HepG2 (cell line): Measurements from ENCODE around the gene SYNGAP1. TPM values are rescaled to one million over a fixed set of nuclear protein-coding genes. Genes with fewer than 3 reads are reported as not detected.

Source experiments
- ATAD3A ChIP-seq: sonication (generic); formaldehyde crosslinking; IDR thresholded peaks from 2 replicates; pipeline ENCODE4 v1.4.0; 2020; ENCODE audit warnings: missing genetic modification reagents
- CEBPG ChIP-seq: IDR thresholded peaks from 2 replicates; pipeline ENCODE4 v1.6.1; 2016
- HNRNPK ChIP-seq: fragments of 200-400 bp; formaldehyde crosslinking; IDR thresholded peaks from 2 replicates; pipeline ENCODE4 v1.6.1; 2018; ENCODE audit warnings: low read length, low read depth, moderate library complexity, mild to moderate bottlenecking; ENCODE audit not compliant: poor library complexity, severe bottlenecking
- KLF16 ChIP-seq, 2 experiments: sonication (generic) in 1 of 2; formaldehyde crosslinking in 1 of 2; IDR thresholded peaks; 2 replicates each; pipeline versions ENCODE4 v1.6.1 to v1.8.0; 2016 to 2023; ENCODE audit warnings: missing genetic modification reagents in 2 of 2, missing compliant biosample characterization in 1 of 2
- KLF6 ChIP-seq: IDR thresholded peaks from 2 replicates; pipeline ENCODE4 v1.8.0; 2016; ENCODE audit warnings: missing biosample characterization, missing genetic modification reagents
- NFATC3 ChIP-seq: sonication (generic); formaldehyde crosslinking; IDR thresholded peaks from 2 replicates; pipeline ENCODE4 v1.5.1; 2020; ENCODE audit warnings: mild to moderate bottlenecking, missing genetic modification reagents
- NR1H2 ChIP-seq: sonication (generic); formaldehyde crosslinking; IDR thresholded peaks from 2 replicates; pipeline ENCODE4 v1.8.1; 2022; ENCODE audit warnings: low read depth, missing genetic modification reagents, borderline replicate concordance
- NR2F1 ChIP-seq, 2 experiments: fragments of 450-650 bp in 1 of 2; formaldehyde crosslinking in 1 of 2; IDR thresholded peaks; 2 replicates each; pipeline versions ENCODE4 v1.5.0 to v1.6.1; 2016 to 2020; ENCODE audit warnings: mild to moderate bottlenecking in 1 of 2, missing compliant biosample characterization in 1 of 2, missing genetic modification reagents in 1 of 2, moderate library complexity in 1 of 2
- PHF8 ChIP-seq: sonication (generic); formaldehyde crosslinking; IDR thresholded peaks from 2 replicates; pipeline ENCODE4 v1.5.0; 2020; ENCODE audit warnings: missing genetic modification reagents
- SAP130 ChIP-seq: IDR thresholded peaks from 2 replicates; pipeline ENCODE4 v1.6.1; 2016; ENCODE audit warnings: low read depth
- SRSF9 ChIP-seq: fragments of 200-400 bp; formaldehyde crosslinking; IDR thresholded peaks from 2 replicates; pipeline ENCODE4 v1.6.1; 2018; ENCODE audit warnings: borderline replicate concordance, mild to moderate bottlenecking, low read depth, low read length; ENCODE audit not compliant: insufficient read depth, poor library complexity, severe bottlenecking
- TAF15 ChIP-seq: fragments of 200-400 bp; formaldehyde crosslinking; IDR thresholded peaks from one replicate; pipeline ENCODE4 v1.6.1; 2018; ENCODE audit warnings: mild to moderate bottlenecking, low read depth, low read length; ENCODE audit not compliant: poor library complexity, severe bottlenecking
- ZNF446 ChIP-seq: sonication (generic); formaldehyde crosslinking; IDR thresholded peaks from 2 replicates; pipeline ENCODE4 v1.5.0; 2020; ENCODE audit warnings: mild to moderate bottlenecking, missing genetic modification reagents
- ZNF543 ChIP-seq: sonication (generic); formaldehyde crosslinking; IDR thresholded peaks from 2 replicates; pipeline ENCODE4 v1.4.0; 2020; ENCODE audit warnings: mild to moderate bottlenecking, missing genetic modification reagents
- polyA plus RNA-seq, 8 experiments: library from polyadenylated mRNA; depleted of rRNA in 3 of 8; stranded (reverse) in 7 of 8; unstranded in 1 of 8; fragments of >200 nt; fragmentation: Illumina TruSeq in 4 of 8; extraction: Trizol in 4 of 8; gene quantifications; 2 replicates each; pipeline versions ENCODE4 v1.2.1 to v1.2.3, GENCODE V29; 2011 to 2016; ENCODE audit warnings: low read depth in 4 of 8, missing spikeins in 1 of 8, mixed read lengths in 1 of 8; ENCODE audit not compliant: insufficient read depth in 1 of 8
- total RNA-seq, 5 experiments: library from RNA; depleted of rRNA; stranded (reverse); fragments of >200 nt; fragmentation: Illumina TruSeq; extraction: Trizol; gene quantifications; 2 replicates each; pipeline ENCODE4 v1.2.3, GENCODE V29; 2016; ENCODE audit warnings: low read depth in 1 of 5
- TF ChIP-seq, protein P1 (sequence below): IDR thresholded peaks from 2 replicates; pipeline ENCODE4 v1.6.1; 2016
- TF ChIP-seq, protein P2 (sequence below): sonication (generic); formaldehyde crosslinking; IDR thresholded peaks from 2 replicates; pipeline ENCODE4 v1.4.0; 2020; ENCODE audit warnings: mild to moderate bottlenecking, missing genetic modification reagents
- TF ChIP-seq, protein P3 (sequence below): sonication (generic); formaldehyde crosslinking; IDR thresholded peaks from 2 replicates; pipeline ENCODE4 v1.8.0; 2022; ENCODE audit warnings: mild to moderate bottlenecking, missing genetic modification reagents, moderate library complexity
- TF ChIP-seq, protein P4 (sequence below): IDR thresholded peaks from 2 replicates; pipeline ENCODE4 v1.6.1; 2016; ENCODE audit warnings: missing compliant biosample characterization, missing genetic modification reagents, borderline replicate concordance
- TF ChIP-seq, protein P5 (sequence below): sonication (generic); formaldehyde crosslinking; IDR thresholded peaks from 2 replicates; pipeline ENCODE4; 2020; ENCODE audit warnings: missing genetic modification reagents, mild to moderate bottlenecking, borderline replicate concordance
- TF ChIP-seq, protein P6 (sequence below): sonication (generic); formaldehyde crosslinking; IDR thresholded peaks from 2 replicates; pipeline ENCODE4 v1.5.0; 2020; ENCODE audit warnings: missing genetic modification reagents, mild to moderate bottlenecking, borderline replicate concordance

SYNGAP1 gene
- total and polyA plus RNA-seq, 2 of the 13 experiments (the other 11 are each of a cell fraction or from before 2014, with no cell fraction given) = 0.75 to 1.1 TPM

DNA sequence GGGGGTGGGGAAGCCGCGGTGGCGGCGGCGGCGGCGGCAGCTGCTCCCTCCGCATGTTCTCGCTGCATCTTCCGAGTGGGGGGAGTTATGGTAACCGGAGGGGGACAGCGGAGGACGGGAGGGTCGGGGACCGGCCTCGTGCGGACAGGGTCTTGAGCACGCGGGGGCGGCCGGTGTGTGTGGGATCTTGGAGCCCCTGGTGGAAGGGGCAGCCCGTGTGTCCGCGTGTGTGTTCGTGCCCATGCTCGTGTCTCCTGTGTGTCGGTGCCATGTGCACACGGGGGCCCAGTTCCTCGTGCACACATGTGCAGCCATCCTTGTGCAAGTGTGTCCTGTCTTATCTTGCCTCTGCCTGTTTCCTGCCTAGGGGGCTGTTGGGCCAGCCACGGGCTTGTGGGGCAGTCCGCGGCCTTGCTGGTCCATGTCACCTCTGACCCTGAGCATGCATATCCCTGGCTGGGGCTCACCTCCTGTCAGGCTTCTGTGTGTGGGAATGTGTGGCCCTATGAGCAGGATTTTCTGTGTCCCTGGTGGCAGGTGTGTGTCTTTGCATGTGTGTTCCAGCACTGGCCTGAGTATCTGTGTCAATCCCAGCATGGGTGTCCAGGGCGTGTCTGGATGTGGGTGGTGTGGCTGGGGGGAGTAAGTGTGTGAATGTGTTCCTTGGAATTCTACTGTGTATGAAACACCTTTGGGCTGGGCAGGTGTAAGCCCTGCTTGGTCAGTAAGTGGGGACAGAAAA lies 8.5 kb downstream of the SYNGAP1 start (continued):
- TF ChIP-seq NFATC3 (no peak), PHF8 (CRISPR knock-in tag) (peak; percentile 45), NR1H2 (CRISPR knock-in tag) (no peak), TAF15 (no peak), ZNF543 (0 out of 2 replicates have a peak, but pooled peaks have one; percentile 47), KLF6 (0 out of 2 replicates have a peak, but pooled peaks have one; percentile 27), CEBPG (CRISPR knock-in tag) (peak; percentile 11; the same call in 1 of the 2 replicates), SRSF9 (no peak), SAP130 (peak; percentile 57; the same call in 1 of the 2 replicates), KLF16 (CRISPR knock-in tag; IDR thresholded peaks at IDR 0.05) (0 out of 4 replicates have a peak, but pooled peaks of 1 of the 2 experiments have one; percentile 34), NR2F1 (CRISPR knock-in tag; IDR thresholded peaks at IDR 0.05) (peak; percentile 66 to 69; a peak in 3 of 4 replicates), ZNF446 (no peak), HNRNPK (peak; percentile 25), ATAD3A (CRISPR knock-in tag) (0 out of 2 replicates have a peak, but pooled peaks have one; percentile 70)
- TF ChIP-seq, protein P1, sequence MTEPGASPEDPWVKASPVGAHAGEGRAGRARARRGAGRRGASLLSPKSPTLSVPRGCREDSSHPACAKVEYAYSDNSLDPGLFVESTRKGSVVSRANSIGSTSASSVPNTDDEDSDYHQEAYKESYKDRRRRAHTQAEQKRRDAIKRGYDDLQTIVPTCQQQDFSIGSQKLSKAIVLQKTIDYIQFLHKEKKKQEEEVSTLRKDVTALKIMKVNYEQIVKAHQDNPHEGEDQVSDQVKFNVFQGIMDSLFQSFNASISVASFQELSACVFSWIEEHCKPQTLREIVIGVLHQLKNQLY (CRISPR knock-in tag) = no peak
- TF ChIP-seq, protein P2, sequence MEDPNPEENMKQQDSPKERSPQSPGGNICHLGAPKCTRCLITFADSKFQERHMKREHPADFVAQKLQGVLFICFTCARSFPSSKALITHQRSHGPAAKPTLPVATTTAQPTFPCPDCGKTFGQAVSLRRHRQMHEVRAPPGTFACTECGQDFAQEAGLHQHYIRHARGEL (CRISPR knock-in tag) = peak; percentile 57; the same call in 1 of the 2 replicates
- TF ChIP-seq, protein P3, sequence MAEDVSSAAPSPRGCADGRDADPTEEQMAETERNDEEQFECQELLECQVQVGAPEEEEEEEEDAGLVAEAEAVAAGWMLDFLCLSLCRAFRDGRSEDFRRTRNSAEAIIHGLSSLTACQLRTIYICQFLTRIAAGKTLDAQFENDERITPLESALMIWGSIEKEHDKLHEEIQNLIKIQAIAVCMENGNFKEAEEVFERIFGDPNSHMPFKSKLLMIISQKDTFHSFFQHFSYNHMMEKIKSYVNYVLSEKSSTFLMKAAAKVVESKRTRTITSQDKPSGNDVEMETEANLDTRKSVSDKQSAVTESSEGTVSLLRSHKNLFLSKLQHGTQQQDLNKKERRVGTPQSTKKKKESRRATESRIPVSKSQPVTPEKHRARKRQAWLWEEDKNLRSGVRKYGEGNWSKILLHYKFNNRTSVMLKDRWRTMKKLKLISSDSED = 0 out of 2 replicates have a peak, but pooled peaks have one; percentile 63
- TF ChIP-seq, protein P4, sequence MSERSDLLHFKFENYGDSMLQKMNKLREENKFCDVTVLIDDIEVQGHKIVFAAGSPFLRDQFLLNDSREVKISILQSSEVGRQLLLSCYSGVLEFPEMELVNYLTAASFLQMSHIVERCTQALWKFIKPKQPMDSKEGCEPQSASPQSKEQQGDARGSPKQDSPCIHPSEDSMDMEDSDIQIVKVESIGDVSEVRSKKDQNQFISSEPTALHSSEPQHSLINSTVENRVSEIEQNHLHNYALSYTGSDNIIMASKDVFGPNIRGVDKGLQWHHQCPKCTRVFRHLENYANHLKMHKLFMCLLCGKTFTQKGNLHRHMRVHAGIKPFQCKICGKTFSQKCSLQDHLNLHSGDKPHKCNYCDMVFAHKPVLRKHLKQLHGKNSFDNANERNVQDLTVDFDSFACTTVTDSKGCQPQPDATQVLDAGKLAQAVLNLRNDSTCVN (CRISPR knock-in tag) = peak; percentile 62; the same call in 1 of the 2 replicates
- TF ChIP-seq, protein P5, sequence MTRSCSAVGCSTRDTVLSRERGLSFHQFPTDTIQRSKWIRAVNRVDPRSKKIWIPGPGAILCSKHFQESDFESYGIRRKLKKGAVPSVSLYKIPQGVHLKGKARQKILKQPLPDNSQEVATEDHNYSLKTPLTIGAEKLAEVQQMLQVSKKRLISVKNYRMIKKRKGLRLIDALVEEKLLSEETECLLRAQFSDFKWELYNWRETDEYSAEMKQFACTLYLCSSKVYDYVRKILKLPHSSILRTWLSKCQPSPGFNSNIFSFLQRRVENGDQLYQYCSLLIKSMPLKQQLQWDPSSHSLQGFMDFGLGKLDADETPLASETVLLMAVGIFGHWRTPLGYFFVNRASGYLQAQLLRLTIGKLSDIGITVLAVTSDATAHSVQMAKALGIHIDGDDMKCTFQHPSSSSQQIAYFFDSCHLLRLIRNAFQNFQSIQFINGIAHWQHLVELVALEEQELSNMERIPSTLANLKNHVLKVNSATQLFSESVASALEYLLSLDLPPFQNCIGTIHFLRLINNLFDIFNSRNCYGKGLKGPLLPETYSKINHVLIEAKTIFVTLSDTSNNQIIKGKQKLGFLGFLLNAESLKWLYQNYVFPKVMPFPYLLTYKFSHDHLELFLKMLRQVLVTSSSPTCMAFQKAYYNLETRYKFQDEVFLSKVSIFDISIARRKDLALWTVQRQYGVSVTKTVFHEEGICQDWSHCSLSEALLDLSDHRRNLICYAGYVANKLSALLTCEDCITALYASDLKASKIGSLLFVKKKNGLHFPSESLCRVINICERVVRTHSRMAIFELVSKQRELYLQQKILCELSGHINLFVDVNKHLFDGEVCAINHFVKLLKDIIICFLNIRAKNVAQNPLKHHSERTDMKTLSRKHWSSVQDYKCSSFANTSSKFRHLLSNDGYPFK (CRISPR knock-in tag) = peak; percentile 48; the same call in 1 of the 2 replicates
- TF ChIP-seq, protein P6, sequence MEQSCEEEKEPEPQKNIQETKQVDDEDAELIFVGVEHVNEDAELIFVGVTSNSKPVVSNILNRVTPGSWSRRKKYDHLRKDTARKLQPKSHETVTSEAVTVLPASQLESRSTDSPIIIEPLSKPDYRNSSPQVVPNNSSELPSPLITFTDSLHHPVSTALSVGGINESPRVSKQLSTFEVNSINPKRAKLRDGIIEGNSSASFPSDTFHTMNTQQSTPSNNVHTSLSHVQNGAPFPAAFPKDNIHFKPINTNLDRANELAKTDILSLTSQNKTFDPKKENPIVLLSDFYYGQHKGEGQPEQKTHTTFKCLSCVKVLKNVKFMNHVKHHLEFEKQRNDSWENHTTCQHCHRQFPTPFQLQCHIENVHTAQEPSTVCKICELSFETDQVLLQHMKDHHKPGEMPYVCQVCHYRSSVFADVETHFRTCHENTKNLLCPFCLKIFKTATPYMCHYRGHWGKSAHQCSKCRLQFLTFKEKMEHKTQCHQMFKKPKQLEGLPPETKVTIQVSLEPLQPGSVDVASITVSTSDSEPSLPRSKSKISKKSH (CRISPR knock-in tag) = 0 out of 2 replicates have a peak, but pooled peaks have one; percentile 50
